Chondrocyte (in vitro differentiated cells): Measurements from ENCODE around the gene SIM2. TPM values are rescaled to one million over a fixed set of nuclear protein-coding genes. Genes with fewer than 3 reads are reported as not detected.

Experiments
- DNase-seq: peaks from one replicate; pipeline ENCODE4 v3.0.0; 2021; ENCODE audit warnings: mixed read lengths, low spot score
- H3K27ac Mint-ChIP-seq: one replicate; pipeline ENCODE4 v1.8.0; 2021; ENCODE audit warnings: mild to moderate bottlenecking, moderate library complexity, mixed read lengths; ENCODE audit not compliant: unreplicated experiment
- H3K27me3 Mint-ChIP-seq: 2 replicates; pipeline ENCODE4 v1.8.0; 2021; ENCODE audit warnings: low read depth, mixed read lengths
- H3K36me3 Mint-ChIP-seq: 2 replicates; pipeline ENCODE4 v1.8.0; 2021; ENCODE audit warnings: low read depth, mixed read lengths
- H3K4me1 Mint-ChIP-seq: 2 replicates; pipeline ENCODE4 v1.8.0; 2021; ENCODE audit warnings: low read depth, mild to moderate bottlenecking, mixed read lengths
- H3K4me3 Mint-ChIP-seq: one replicate; pipeline ENCODE4 v1.8.0; 2021; ENCODE audit warnings: mild to moderate bottlenecking, moderate library complexity, mixed read lengths; ENCODE audit not compliant: unreplicated experiment
- H3K9me3 Mint-ChIP-seq: 2 replicates; pipeline ENCODE4 v1.8.0; 2021; ENCODE audit warnings: low read depth, mixed read lengths
- CTCF ChIP-seq: fragments of 200-600 bp; sonication (generic); IDR thresholded peaks from 2 replicates; pipeline ENCODE4 v1.5.0; 2021; ENCODE audit warnings: antibody characterized with exemption, mild to moderate bottlenecking, moderate library complexity
- total RNA-seq: library from RNA; stranded (reverse); gene quantifications from 3 replicates; pipeline ENCODE4 v1.2.1, GENCODE V29; 2021

SIM2 gene
- total RNA-seq, 1 donor from 2014 or later = 0.60 TPM

- H3K9me3 Mint-ChIP-seq = no peaks in the 10 kb centered on the region
Observed at GRCh38 chr21:36689324-36689723, 9.6 kb upstream of the SIM2 start.

GRCh38 chr21:36690628-36691554 is 8.0 kb upstream of the SIM2 start:
- no peak overlapping the region for H3K4me3 Mint-ChIP-seq
- TF ChIP-seq CTCF = no peak
- peaks cover 8% of the 10 kb centered on the region for H3K4me1 Mint-ChIP-seq
- peaks cover 3% of the 10 kb centered on the region for H3K36me3 Mint-ChIP-seq
- peaks cover 64% of the 10 kb centered on the region for H3K27me3 Mint-ChIP-seq
- H3K27ac Mint-ChIP-seq = no peak overlapping the region
- no peaks in the 10 kb centered on the region for H3K9me3 Mint-ChIP-seq
- DNase-seq = no peak

More at GRCh38 chr21:36689324-36689723, 9.6 kb upstream of the SIM2 start:
- H3K4me3 Mint-ChIP-seq = no peak overlapping the region
- H3K27ac Mint-ChIP-seq = no peak overlapping the region
- no peak for TF ChIP-seq CTCF
- H3K27me3 Mint-ChIP-seq = peaks cover 59% of the 10 kb centered on the region
- H3K36me3 Mint-ChIP-seq = no peaks in the 10 kb centered on the region
- peaks cover 10% of the 10 kb centered on the region for H3K4me1 Mint-ChIP-seq
- DNase-seq = no peak

- Mint-ChIP-seq H3K9me3 (no peaks in the 10 kb centered on the region), H3K27ac (no peak overlapping the region), H3K27me3 (peaks cover 71% of the 10 kb centered on the region), H3K4me1 (peaks cover 8% of the 10 kb centered on the region), H3K4me3 (no peak overlapping the region), H3K36me3 (peaks cover 3% of the 10 kb centered on the region)
- no peak for DNase-seq
- no peak for TF ChIP-seq CTCF
Observed at GRCh38 chr21:36691555-36692041, 7.3 kb upstream of the SIM2 start.

- Mint-ChIP-seq H3K27ac (no peak overlapping the region), H3K36me3 (peaks cover 3% of the 10 kb centered on the region), H3K27me3 (peaks cover 76% of the 10 kb centered on the region), H3K9me3 (no peaks in the 10 kb centered on the region), H3K4me3 (no peak overlapping the region), H3K4me1 (peaks cover 11% of the 10 kb centered on the region)
- DNase-seq = no peak
- no peak for TF ChIP-seq CTCF
Observed at GRCh38 chr21:36692114-36692834, 6.6 kb upstream of the SIM2 start.

GRCh38 chr21:36692835-36693488 is 6.0 kb upstream of the SIM2 start:
- Mint-ChIP-seq H3K9me3 (no peaks in the 10 kb centered on the region), H3K4me1 (peaks cover 11% of the 10 kb centered on the region), H3K36me3 (peaks cover 3% of the 10 kb centered on the region), H3K4me3 (no peak overlapping the region), H3K27ac (no peak overlapping the region), H3K27me3 (peaks cover 71% of the 10 kb centered on the region)
- no peak for DNase-seq
- TF ChIP-seq CTCF = peak; percentile 59
